HG03342 (cell line): ENCODE results near the gene ZIC4.

Experiments used
- ATAC-seq: cut with Tn5 transposase; IDR thresholded peaks from one replicate; pipeline ENCODE4 v1.9.1; 2021; ENCODE audit warnings: mild to moderate bottlenecking, moderate library complexity; ENCODE audit not compliant: unreplicated experiment

Gene ZIC4

GRCh38 chr3:147377412-147378367 is 28.7 kb downstream of the ZIC4 start:
- ATAC-seq, result no peak

DNA sequence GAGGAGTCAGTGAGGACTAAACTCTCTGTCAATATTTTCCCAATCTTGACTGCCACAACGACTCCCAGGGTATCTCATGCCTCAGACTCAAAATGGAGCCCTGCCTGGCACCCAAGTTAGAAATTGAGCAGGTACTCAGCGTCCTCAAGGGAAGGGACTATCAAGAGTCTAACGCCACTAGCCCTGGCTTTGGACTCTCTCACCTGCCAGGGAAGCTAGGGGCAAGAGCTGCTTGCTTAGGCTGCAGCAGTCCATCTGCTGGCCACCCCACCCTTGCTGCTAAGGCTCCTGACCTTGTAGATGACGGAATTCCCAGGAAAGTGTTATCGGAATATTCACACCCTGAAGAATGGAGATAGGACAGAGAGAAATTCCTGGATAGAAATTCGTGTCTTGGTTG is 33.0 kb downstream of the ZIC4 start:
- no peak for ATAC-seq

- no peak for ATAC-seq
Measured at GRCh38 chr3:147372525-147373027, 33.8 kb downstream of the ZIC4 start.

DNA sequence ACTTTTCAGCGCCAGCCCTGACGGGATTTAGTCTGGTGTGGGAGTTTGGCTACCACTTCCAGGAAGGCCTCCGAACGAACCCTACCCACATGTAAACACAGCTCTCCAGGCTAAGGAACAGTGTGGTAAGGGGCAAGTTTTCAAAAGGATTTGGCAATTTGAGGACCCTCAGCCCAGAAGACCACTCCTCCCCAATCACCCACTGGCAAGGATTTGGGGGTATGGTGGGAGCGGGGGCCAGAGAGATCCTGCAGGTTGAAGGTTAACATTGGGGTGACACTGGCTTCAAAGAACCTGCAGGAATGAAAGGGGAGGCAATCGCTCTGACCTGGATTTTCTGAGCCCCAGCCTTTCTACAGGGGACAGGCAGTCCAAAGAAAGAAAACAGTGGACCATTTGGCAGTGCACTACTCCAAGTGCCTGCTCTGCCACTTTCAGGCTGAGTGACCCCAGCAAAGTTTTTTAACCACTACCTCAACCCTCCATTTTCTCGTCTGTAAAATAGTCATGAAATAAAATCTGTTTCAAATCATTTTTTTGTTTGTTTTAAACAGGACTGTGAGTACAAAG is 34.5 kb downstream of the ZIC4 start:
- ATAC-seq, result no peak

DNA sequence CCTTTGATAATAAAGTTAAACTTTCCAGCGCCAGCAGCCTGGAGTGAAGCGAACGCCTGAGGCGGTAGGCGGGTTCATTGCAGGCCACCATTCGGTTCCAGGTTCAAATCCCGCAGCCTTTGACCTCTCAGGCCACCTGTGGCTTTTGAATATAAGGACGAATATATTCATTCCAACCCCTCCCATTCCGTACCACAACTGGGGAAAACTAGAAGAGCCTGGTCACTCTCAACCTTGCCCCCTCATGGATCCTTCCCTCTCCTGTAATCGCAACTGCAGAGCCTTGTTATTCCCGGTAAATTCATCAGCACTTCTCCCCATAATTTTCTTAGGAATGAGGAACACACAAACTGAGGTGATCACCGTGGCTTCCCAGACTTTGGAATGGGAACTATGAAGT is 35.2 kb downstream of the ZIC4 start:
- no peak for ATAC-seq

GRCh38 chr3:147370349-147370748 is 36.0 kb downstream of the ZIC4 start:
- no peak for ATAC-seq

DNA sequence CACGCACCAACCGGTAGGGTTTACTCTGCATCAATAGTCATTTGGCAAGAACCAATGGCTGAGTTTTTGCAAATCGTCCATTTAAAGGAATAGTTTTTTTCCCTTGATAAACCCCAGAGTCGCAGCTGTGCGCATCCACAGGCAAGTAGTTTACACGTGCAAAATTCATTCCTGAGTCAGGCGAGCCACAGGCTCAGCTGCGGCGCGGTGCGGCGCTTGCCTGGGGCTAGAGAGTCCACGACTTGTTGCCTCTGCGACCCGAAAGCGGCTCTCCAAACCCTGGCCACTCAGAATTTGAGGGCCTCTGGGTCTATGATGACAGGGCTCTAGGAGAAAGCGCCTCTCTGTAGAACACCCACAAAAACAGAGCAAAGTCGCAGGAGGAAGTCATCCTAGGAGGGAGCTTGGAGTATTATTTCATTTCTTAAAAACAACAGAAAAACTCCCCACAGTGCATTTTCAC is 36.7 kb downstream of the ZIC4 start:
- ATAC-seq, result no peak

DNA sequence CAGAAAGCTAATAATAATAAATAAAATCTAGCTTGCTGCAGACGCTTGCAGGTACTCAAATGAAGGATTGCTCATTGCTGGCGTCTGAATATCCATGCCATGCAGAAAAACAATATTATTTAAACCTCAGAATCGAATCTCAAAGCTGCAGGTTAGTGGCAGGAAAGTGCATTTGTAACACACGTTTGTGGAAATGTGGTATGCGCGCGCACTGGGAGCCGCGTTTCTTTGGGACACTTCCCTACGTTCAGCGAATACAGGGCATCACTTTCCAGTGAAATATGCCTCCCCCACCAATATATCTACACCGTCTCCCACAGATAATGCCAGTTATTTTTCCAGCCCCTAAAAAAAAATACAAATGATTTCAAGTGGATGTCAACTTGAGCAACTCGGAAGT is 37.1 kb downstream of the ZIC4 start:
- no peak for ATAC-seq

- ATAC-seq, result no peak
Measured at GRCh38 chr3:147368561-147369221, 37.7 kb downstream of the ZIC4 start.

DNA sequence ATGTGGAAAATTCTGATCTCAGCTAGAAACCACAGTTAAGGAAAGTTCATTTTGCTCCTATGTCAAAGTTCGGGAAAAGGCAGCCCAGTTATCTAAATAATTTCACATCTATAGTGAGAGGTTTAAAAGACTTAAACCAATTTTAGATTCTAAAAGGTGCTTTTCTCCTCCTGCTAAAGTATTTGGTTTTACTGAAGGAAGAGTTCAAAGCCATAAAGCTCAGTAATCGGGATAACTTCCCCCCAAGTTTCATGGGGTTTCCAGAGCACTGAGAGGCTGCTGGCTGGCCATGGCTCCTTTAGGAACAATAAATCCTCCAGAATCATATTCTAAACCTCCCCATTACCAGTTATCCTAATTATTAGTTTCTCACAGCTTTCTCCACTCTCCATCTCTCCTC is 38.2 kb downstream of the ZIC4 start:
- no peak for ATAC-seq

DNA sequence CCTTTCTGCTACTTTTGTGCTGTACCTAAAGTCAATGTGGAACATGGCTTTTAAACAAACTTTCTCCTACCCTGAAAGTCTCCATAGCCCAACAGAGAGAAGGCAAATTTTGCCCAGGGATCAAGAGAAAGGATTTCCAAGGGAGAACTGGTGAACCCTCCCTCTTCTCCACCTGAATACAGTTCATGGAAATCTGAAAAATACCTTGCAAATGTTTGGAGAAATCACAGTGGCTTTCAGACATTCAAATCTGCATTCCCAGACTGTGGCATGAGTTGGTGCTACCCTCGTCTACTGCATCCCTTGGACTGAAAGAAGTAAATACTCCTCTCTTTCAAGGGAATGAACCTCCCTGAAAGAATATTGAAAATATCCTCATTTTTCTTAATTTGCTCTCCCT is 38.7 kb downstream of the ZIC4 start:
- no peak for ATAC-seq

- ATAC-seq, result no peak
Measured at GRCh38 chr3:147365196-147366115, 40.9 kb downstream of the ZIC4 start.

GRCh38 chr3:147364771-147365170 is 41.6 kb downstream of the ZIC4 start:
- ATAC-seq, result no peak

- ATAC-seq, result peak; percentile 76
Measured at GRCh38 chr3:147361454-147362420, 44.6 kb downstream of the ZIC4 start.

DNA sequence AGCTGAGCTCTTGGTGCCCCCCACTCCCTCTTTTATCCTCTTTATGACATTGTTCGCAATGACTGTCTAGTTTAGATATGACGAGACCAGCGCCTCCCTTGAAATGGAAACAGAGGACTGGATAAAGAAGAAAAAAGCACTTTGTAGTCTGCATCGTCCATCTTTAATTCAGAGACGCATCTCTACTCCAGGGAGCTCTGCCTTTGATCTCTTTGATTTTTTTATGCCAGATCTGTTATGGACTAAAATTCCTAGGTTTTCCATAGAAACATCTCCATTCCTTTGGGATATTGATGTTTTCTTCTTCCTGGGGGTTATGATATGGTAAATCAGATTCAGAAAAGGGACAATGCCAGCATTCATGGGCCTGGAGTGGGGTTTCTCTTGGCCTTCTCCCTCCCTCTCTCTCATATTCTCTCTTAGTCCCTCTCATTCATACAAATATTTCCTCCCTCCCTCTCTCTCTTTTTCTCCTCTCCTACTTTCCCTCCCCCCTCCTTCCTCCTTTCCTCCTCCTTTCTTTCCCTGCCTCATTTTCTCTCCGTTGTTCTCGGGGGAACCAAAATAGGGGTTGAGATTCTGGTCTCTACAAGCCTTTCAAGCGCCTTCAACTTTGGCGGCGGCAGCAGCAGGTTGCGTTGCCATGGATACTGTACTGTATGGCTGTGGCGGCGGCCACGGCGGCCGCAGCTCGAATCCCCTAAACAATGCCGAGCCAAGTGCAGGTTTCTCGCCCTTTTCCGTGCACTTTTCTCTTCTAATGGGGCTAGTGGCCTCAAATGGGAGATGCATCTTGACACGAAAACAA is 45.5 kb downstream of the ZIC4 start:
- no peak for ATAC-seq

DNA sequence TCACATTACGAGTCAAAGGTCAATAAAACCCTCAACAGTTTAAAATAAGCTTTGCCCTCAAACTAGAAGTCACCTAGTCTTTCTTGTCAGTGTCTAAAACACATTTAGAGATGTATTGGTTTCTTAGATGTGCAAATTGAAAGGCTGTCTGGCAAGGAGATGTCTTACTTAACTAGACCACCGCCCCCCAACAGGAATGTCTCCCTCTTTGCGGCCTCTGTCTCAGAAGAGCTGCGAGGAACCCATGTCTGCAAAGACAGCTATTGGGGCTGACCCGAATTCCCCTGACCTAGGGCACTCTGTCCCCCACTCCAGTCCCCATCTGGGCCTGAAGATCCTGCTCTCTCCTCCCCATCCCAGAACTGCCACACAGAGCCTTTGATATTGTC is 46.3 kb downstream of the ZIC4 start:
- ATAC-seq, result no peak

DNA sequence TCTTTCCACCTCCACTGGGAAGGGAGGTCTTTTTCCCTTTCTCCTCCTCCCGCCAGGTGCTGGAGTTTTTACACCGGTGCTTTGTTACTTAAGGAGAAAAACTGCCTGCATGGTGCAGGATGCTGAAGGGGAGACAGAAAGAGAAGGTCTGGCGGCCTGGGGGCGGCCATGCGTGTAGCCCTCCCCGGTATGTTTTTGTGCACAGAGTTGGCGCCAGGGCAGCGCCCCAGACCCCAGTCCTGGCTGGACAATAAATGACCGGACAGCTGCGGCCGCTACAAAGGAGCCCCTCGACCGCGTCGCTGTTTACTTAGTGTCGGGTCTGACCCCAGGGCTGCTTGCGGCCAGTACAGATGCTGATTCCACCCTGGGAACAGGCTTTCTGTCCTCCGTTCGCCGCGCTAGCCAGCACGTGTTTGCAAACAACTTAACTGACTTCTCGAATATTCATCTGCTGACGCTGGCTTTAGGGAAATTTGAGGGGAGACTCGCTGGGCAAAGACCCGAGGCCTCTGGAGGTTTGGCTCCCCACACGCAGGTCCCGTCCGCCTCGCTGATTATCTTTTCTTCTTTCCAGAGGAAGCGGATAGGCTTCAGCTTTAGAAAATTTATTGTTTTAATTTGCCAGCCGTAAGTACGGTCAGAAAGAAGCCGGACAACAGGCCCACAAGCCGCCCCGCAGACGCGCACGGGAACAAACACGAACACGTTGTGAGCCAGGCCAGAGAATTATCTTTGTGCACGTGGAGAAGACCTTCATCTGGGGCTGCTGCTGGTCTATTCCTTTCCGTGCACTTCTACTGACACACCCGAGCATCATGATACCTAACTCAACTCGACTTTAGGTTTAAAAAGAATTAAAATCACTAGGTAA is 46.9 kb downstream of the ZIC4 start:
- ATAC-seq, result no peak
